NCI-H69 (cell line): ENCODE results near the gene IGF2BP3.

Experiments used
- DNase-seq: peaks from one replicate; lab custom pipeline; 2025; lab: John Stamatoyannopoulos, UW

The IGF2BP3 gene

GRCh38 chr7:23264916-23265458 is 205.3 kb downstream of the IGF2BP3 start:
- DNase-seq = no peak

GRCh38 chr7:23261843-23262452 is 208.3 kb downstream of the IGF2BP3 start:
- DNase-seq = peak; percentile 78

GRCh38 chr7:23260371-23260770 is 209.9 kb downstream of the IGF2BP3 start:
- DNase-seq = no peak
